ENCODE measurements around the gene GRK1.

The GRK1 gene

GRCh38 chr13:113782472-113782871, 115.5 kb downstream of the GRK1 start:
- no peak for DNase-seq (ENCODE audit: low read depth)
- no peak overlapping the region for H3K4me3 ChIP-seq (ENCODE audit: low read depth, low read length)
- in situ Hi-C loops (cut with HindIII; ENCODE audit: low sequenced_read_pairs), result no loop called here
- TF ChIP-seq, protein P1, sequence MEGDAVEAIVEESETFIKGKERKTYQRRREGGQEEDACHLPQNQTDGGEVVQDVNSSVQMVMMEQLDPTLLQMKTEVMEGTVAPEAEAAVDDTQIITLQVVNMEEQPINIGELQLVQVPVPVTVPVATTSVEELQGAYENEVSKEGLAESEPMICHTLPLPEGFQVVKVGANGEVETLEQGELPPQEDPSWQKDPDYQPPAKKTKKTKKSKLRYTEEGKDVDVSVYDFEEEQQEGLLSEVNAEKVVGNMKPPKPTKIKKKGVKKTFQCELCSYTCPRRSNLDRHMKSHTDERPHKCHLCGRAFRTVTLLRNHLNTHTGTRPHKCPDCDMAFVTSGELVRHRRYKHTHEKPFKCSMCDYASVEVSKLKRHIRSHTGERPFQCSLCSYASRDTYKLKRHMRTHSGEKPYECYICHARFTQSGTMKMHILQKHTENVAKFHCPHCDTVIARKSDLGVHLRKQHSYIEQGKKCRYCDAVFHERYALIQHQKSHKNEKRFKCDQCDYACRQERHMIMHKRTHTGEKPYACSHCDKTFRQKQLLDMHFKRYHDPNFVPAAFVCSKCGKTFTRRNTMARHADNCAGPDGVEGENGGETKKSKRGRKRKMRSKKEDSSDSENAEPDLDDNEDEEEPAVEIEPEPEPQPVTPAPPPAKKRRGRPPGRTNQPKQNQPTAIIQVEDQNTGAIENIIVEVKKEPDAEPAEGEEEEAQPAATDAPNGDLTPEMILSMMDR (IDR thresholded peaks at IDR 0.05; ENCODE audit: low read depth, low read length, missing control alignments), result no peak

GRCh38 chr13:113783200-113783881, 116.3 kb downstream of the GRK1 start:
- no peak for DNase-seq (ENCODE audit: low read depth)
- H3K4me3 ChIP-seq (ENCODE audit: low read depth, low read length), result no peak overlapping the region
- TF ChIP-seq, protein P1 (IDR thresholded peaks at IDR 0.05; ENCODE audit: low read depth, low read length, missing control alignments), result no peak
- in situ Hi-C loops (cut with HindIII; ENCODE audit: low sequenced_read_pairs), result no loop called here

DNA sequence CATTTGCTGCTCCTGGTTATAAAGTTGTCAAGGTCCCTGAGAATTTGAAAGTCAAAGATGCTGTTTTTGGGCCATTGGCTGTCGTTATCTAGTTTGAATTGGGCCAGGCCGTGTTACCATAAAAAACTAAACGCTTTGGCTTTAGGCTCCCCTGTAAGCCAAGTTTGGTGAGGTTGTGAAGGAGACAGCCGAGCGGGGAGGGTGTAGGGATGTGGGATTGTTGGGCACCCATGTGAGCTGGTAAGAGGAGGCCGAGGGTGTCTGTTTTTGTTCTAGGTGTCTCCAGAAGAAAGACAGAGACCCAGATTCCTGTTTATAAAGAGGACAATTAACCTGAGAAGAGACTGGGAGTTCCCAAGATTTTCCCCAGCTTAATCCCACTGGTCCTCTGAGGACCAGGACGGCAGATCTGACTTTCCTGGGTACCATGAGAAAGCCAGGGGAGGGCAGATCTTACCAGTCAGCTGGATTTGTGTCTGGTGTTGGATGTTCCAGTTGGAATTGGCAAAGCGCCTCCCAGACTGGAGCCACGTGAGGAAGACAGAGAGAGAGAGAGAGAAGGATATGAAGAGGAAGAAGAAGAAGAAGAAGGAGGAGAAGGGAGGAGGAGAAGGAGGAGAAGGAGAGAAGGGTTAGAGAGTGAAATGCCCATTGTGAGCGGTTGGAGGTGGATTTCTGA, 117.1 kb downstream of the GRK1 start:
- in situ Hi-C loops (cut with HindIII; ENCODE audit: low sequenced_read_pairs), result no loop called here
- DNase-seq (ENCODE audit: low read depth), result no peak
- TF ChIP-seq, protein P1 (IDR thresholded peaks at IDR 0.05; ENCODE audit: low read depth, low read length, missing control alignments), result no peak
- no peak overlapping the region for H3K4me3 ChIP-seq (ENCODE audit: low read depth, low read length)

DNA sequence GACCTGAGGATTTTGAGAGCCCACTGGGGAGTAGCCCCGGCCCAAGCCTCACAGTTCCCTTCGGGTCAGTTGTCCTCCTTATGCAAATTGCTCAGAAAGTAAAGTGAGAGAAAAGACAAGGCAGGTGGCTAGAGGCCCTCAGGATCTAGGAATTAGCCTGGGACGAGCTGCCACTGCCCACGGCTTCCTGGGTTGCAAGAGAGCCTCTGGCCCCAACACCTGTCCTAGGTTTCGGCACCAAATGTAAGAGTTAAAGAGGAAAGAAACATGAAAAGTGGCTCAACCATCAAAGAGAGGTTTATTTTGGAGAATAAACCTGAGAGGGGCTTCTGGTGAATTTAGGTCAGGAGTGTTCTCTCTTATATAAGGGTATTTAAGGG, 117.6 kb downstream of the GRK1 start:
- in situ Hi-C loops (cut with HindIII; ENCODE audit: low sequenced_read_pairs), result no loop called here
- TF ChIP-seq, protein P1 (IDR thresholded peaks at IDR 0.05; ENCODE audit: low read depth, low read length, missing control alignments), result no peak
- no peak for DNase-seq (ENCODE audit: low read depth)
- no peak overlapping the region for H3K4me3 ChIP-seq (ENCODE audit: low read depth, low read length)

- in situ Hi-C loops (cut with HindIII; ENCODE audit: low sequenced_read_pairs), result no loop called here
- TF ChIP-seq, protein P1 (IDR thresholded peaks at IDR 0.05; ENCODE audit: low read depth, low read length, missing control alignments), result no peak
- H3K4me3 ChIP-seq (ENCODE audit: low read depth, low read length), result no peak overlapping the region
- no peak for DNase-seq (ENCODE audit: low read depth)
These were observed 118.3 kb downstream of the GRK1 start for GRCh38 chr13:113785051-113786010.

GRCh38 chr13:113786262-113786841, 119.3 kb downstream of the GRK1 start:
- no peak for DNase-seq (ENCODE audit: low read depth)
- H3K4me3 ChIP-seq (ENCODE audit: low read depth, low read length), result no peak overlapping the region
- TF ChIP-seq, protein P1 (IDR thresholded peaks at IDR 0.05; ENCODE audit: low read depth, low read length, missing control alignments), result no peak
- in situ Hi-C loops (cut with HindIII; ENCODE audit: low sequenced_read_pairs), result no loop called here

All from astrocyte of the cerebellum (primary cell).